Measurements from ENCODE around the gene FNDC10. TPM values are rescaled to one million over a fixed set of nuclear protein-coding genes. Genes with fewer than 3 reads are reported as not detected.

The FNDC10 gene
- total RNA-seq, 1 donor from 2014 or later: 7.4 TPM

DNA sequence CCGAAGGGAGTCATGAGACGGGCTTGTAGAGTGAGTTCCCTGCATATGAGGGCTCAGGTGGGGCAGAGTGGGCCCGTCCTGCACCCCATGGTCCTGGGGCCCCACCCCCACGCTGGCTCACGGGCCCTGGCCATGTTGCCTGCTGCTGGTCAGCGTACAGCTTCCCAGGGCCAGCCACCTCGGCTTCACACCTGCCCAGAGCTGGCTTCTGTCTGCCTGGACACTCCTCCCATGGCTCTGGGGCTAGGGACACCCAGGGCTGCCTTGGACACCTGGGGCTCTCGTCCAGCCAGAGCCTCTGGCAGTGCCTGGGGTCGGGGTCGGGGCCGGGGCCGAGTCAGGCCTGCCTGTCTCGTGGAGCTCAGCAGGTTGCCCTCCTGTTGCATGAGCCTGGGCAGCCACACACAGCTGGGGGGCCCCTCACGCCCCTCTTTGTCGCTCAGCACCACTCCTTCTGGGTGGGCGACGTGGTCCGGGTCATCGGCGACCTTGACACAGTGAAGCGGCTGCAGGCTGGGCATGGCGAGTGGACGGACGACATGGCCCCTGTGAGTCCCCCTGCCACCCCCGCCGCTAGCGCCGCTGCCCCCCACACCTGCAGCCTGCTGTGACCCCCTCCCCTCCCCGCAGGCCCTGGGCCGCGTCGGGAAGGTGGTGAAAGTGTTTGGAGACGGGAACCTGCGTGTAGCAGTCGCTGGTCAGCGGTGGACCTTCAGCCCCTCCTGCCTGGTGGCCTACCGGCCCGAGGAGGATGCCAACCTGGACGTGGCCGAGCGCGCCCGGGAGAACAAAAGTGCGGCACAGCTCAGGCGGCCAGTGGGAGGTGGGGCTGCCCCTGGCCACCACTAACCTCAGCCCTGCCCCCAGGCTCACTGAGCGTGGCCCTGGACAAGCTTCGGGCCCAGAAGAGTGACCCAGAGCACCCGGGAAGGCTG, 26.5 kb upstream of the FNDC10 start:
- Mint-ChIP-seq H3K27ac (ENCODE audit: unreplicated experiment) (no peak overlapping the region), H3K4me3 (ENCODE audit: unreplicated experiment) (no peak overlapping the region), H3K4me1 (ENCODE audit: low read depth, unreplicated experiment) (peaks cover 8% of the 10 kb centered on the region), H3K36me3 (ENCODE audit: low read depth, unreplicated experiment) (no peaks in the 10 kb centered on the region), H3K9me3 (ENCODE audit: unreplicated experiment) (no peaks in the 10 kb centered on the region), H3K27me3 (ENCODE audit: low read depth, unreplicated experiment) (no peaks in the 10 kb centered on the region)
- H3K4me3 ChIP-seq (ENCODE audit: insufficient read depth, low read depth, low read length): no peak overlapping the region
- no peaks in the 10 kb centered on the region for H3K9me3 ChIP-seq (ENCODE audit: insufficient read depth, low read depth, low read length)
- H3K9ac ChIP-seq (ENCODE audit: low read length): no peak overlapping the region
- no peak overlapping the region for H3K27ac ChIP-seq (ENCODE audit: low read depth, low read length)
- no peak overlapping the region for H3K4me2 ChIP-seq (ENCODE audit: low read length)
- H4K20me1 ChIP-seq (ENCODE audit: insufficient read depth, low read length): peaks cover 21% of the 10 kb centered on the region
- no peaks in the 10 kb centered on the region for H3K79me2 ChIP-seq (ENCODE audit: insufficient read depth, low read length)
- H3K4me1 ChIP-seq (ENCODE audit: insufficient read depth, low read length): peaks cover 9% of the 10 kb centered on the region
- no peaks in the 10 kb centered on the region for H3K27me3 ChIP-seq (ENCODE audit: insufficient read depth, low read length)
- no peaks in the 10 kb centered on the region for H3K36me3 ChIP-seq (ENCODE audit: insufficient read depth, low read length)
- no peak overlapping the region for H2AFZ ChIP-seq (ENCODE audit: low read depth, low read length)
- FAIRE-seq: no peak
- no peak for DNase-seq (ENCODE audit: low read depth)
- no peak for TF ChIP-seq EZH2 (IDR thresholded peaks at IDR 0.05; ENCODE audit: insufficient read depth, low read length)
- TF ChIP-seq, protein P1, sequence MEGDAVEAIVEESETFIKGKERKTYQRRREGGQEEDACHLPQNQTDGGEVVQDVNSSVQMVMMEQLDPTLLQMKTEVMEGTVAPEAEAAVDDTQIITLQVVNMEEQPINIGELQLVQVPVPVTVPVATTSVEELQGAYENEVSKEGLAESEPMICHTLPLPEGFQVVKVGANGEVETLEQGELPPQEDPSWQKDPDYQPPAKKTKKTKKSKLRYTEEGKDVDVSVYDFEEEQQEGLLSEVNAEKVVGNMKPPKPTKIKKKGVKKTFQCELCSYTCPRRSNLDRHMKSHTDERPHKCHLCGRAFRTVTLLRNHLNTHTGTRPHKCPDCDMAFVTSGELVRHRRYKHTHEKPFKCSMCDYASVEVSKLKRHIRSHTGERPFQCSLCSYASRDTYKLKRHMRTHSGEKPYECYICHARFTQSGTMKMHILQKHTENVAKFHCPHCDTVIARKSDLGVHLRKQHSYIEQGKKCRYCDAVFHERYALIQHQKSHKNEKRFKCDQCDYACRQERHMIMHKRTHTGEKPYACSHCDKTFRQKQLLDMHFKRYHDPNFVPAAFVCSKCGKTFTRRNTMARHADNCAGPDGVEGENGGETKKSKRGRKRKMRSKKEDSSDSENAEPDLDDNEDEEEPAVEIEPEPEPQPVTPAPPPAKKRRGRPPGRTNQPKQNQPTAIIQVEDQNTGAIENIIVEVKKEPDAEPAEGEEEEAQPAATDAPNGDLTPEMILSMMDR (IDR thresholded peaks at IDR 0.05; ENCODE audit: insufficient read depth, low read depth, low read length): no peak

DNA sequence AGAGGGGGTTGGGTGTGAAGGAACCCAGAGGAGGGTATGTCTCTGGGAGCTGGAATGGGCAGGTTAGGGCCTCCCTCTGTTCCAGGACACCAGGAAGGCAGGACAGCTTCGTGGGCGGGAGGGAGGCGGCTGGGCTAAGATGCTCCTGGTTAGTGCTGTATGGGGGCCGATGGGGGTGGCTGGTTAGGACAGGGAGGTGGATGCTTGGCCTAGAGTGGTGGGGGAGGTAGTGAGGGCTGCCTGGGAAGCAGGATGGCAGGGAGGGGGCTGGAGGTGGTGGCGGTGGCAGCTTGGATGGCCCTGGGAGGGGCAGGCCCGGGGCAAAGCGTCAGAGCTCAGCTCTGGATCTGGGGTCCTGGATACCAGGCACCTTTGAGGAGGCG, 25.9 kb upstream of the FNDC10 start:
- DNase-seq (ENCODE audit: low read depth): no peak
- no peak overlapping the region for H2AFZ ChIP-seq (ENCODE audit: low read depth, low read length)
- H3K27ac ChIP-seq (ENCODE audit: low read depth, low read length): no peak overlapping the region
- no peaks in the 10 kb centered on the region for H3K79me2 ChIP-seq (ENCODE audit: insufficient read depth, low read length)
- H3K36me3 ChIP-seq (ENCODE audit: insufficient read depth, low read length): no peaks in the 10 kb centered on the region
- peaks cover 9% of the 10 kb centered on the region for H3K4me1 ChIP-seq (ENCODE audit: insufficient read depth, low read length)
- peaks cover 27% of the 10 kb centered on the region for H4K20me1 ChIP-seq (ENCODE audit: insufficient read depth, low read length)
- no peaks in the 10 kb centered on the region for H3K27me3 ChIP-seq (ENCODE audit: insufficient read depth, low read length)
- TF ChIP-seq, protein P1 (IDR thresholded peaks at IDR 0.05; ENCODE audit: insufficient read depth, low read depth, low read length): no peak
- TF ChIP-seq EZH2 (IDR thresholded peaks at IDR 0.05; ENCODE audit: insufficient read depth, low read length): no peak
- no peaks in the 10 kb centered on the region for H3K9me3 Mint-ChIP-seq (ENCODE audit: unreplicated experiment)
- H3K4me1 Mint-ChIP-seq (ENCODE audit: low read depth, unreplicated experiment): peaks cover 8% of the 10 kb centered on the region
- no peaks in the 10 kb centered on the region for H3K27me3 Mint-ChIP-seq (ENCODE audit: low read depth, unreplicated experiment)
- no peak overlapping the region for H3K4me3 ChIP-seq (ENCODE audit: insufficient read depth, low read depth, low read length)
- H3K9ac ChIP-seq (ENCODE audit: low read length): no peak overlapping the region
- no peak for FAIRE-seq
- no peak overlapping the region for H3K27ac Mint-ChIP-seq (ENCODE audit: unreplicated experiment)
- no peaks in the 10 kb centered on the region for H3K9me3 ChIP-seq (ENCODE audit: insufficient read depth, low read depth, low read length)
- H3K4me3 Mint-ChIP-seq (ENCODE audit: unreplicated experiment): no peak overlapping the region
- no peak overlapping the region for H3K4me2 ChIP-seq (ENCODE audit: low read length)
- H3K36me3 Mint-ChIP-seq (ENCODE audit: low read depth, unreplicated experiment): no peaks in the 10 kb centered on the region

DNA sequence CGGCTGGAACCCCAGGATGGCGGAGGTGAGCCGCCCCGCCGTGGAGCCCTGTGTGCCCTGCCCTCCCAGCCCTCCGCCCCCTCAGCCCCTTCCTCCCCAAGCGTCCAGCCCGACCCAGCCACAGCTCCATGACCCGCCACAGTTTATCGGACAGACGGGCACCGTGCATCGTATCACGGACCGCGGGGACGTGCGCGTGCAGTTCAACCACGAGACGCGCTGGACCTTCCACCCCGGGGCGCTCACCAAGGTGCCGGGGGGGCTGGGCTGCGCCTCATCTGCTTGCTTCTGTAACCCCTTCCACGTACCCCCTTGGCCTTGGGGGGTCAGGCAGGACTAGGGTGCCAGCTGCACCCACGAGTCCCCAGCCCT, 25.5 kb upstream of the FNDC10 start:
- Histone ChIP-seq H3K27me3 (ENCODE audit: insufficient read depth, low read length) (no peaks in the 10 kb centered on the region), H4K20me1 (ENCODE audit: insufficient read depth, low read length) (peaks cover 32% of the 10 kb centered on the region), H3K27ac (ENCODE audit: low read depth, low read length) (no peak overlapping the region), H3K4me2 (ENCODE audit: low read length) (no peak overlapping the region), H3K79me2 (ENCODE audit: insufficient read depth, low read length) (no peaks in the 10 kb centered on the region), H3K4me3 (ENCODE audit: insufficient read depth, low read depth, low read length) (no peak overlapping the region), H3K4me1 (ENCODE audit: insufficient read depth, low read length) (peaks cover 9% of the 10 kb centered on the region), H3K9me3 (ENCODE audit: insufficient read depth, low read depth, low read length) (no peaks in the 10 kb centered on the region), H3K9ac (ENCODE audit: low read length) (no peak overlapping the region), H2AFZ (ENCODE audit: low read depth, low read length) (no peak overlapping the region), H3K36me3 (ENCODE audit: insufficient read depth, low read length) (no peaks in the 10 kb centered on the region)
- no peak for TF ChIP-seq EZH2 (IDR thresholded peaks at IDR 0.05; ENCODE audit: insufficient read depth, low read length)
- TF ChIP-seq, protein P1 (IDR thresholded peaks at IDR 0.05; ENCODE audit: insufficient read depth, low read depth, low read length): no peak
- no peaks in the 10 kb centered on the region for H3K36me3 Mint-ChIP-seq (ENCODE audit: low read depth, unreplicated experiment)
- no peak overlapping the region for H3K4me3 Mint-ChIP-seq (ENCODE audit: unreplicated experiment)
- no peak overlapping the region for H3K27ac Mint-ChIP-seq (ENCODE audit: unreplicated experiment)
- no peak for FAIRE-seq
- no peak for DNase-seq (ENCODE audit: low read depth)
- H3K4me1 Mint-ChIP-seq (ENCODE audit: low read depth, unreplicated experiment): peaks cover 8% of the 10 kb centered on the region
- no peaks in the 10 kb centered on the region for H3K27me3 Mint-ChIP-seq (ENCODE audit: low read depth, unreplicated experiment)
- H3K9me3 Mint-ChIP-seq (ENCODE audit: unreplicated experiment): no peaks in the 10 kb centered on the region
